ENCODE measurements around the gene TMOD1. TPM values are rescaled to one million over a fixed set of nuclear protein-coding genes. Genes with fewer than 3 reads are reported as not detected.

Gene TMOD1
- total and polyA plus RNA-seq, 4 donors = 9.2 to 20.0 (median 14.1) TPM

DNA sequence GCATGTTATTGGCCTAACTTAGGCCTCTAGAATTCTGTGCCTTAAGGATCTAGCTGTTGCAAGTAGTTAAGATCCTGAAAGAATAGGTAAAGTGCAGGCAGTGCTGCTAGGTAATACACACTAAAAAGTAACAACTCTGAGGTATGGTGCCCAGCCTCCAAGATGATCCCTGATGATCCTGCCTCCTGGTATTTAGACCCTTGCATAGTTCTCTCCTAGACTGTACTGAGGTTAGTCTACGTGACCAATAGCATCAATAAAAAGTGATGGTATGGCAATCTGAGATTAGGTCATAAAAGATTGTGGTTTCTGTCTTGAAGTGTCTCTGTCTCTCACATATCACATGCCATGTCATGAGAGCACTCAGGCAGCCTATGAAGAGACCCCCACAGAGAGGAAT lies 122.5 kb downstream of the TMOD1 start:
- H3K9me3 ChIP-seq (ENCODE audit: control insufficient read depth in 4 of 4, low read length in 3 of 4) = no peaks in the 10 kb centered on the region
- H3K36me3 ChIP-seq (ENCODE audit: control insufficient read depth in 4 of 4, insufficient read depth in 3 of 4, low read depth in 1 of 4, low read length in 3 of 4) = peaks cover 0 to 10% (median 3%) of the 10 kb centered on the region in 4 donors
- 78% methylated on average over 1 of the region's 1 CpG for WGBS
- no peak for DNase-seq (ENCODE audit: low spot score)
- no peaks in the 10 kb centered on the region for H3K27me3 ChIP-seq (ENCODE audit: control insufficient read depth in 4 of 4, insufficient read depth in 4 of 4, low read length in 3 of 4)
- no peak overlapping the region for H3K4me3 ChIP-seq (ENCODE audit: low read depth in 1 of 3, low read length in 3 of 3)
- H3K4me1 ChIP-seq (ENCODE audit: control insufficient read depth in 4 of 4, insufficient read depth in 4 of 4, low read length in 3 of 4) = peaks cover 0 to 12% (median 10%) of the 10 kb centered on the region in 4 donors
- no peak for TF ChIP-seq YY1 (IDR thresholded peaks at IDR 0.05)
- TF ChIP-seq, protein P1, sequence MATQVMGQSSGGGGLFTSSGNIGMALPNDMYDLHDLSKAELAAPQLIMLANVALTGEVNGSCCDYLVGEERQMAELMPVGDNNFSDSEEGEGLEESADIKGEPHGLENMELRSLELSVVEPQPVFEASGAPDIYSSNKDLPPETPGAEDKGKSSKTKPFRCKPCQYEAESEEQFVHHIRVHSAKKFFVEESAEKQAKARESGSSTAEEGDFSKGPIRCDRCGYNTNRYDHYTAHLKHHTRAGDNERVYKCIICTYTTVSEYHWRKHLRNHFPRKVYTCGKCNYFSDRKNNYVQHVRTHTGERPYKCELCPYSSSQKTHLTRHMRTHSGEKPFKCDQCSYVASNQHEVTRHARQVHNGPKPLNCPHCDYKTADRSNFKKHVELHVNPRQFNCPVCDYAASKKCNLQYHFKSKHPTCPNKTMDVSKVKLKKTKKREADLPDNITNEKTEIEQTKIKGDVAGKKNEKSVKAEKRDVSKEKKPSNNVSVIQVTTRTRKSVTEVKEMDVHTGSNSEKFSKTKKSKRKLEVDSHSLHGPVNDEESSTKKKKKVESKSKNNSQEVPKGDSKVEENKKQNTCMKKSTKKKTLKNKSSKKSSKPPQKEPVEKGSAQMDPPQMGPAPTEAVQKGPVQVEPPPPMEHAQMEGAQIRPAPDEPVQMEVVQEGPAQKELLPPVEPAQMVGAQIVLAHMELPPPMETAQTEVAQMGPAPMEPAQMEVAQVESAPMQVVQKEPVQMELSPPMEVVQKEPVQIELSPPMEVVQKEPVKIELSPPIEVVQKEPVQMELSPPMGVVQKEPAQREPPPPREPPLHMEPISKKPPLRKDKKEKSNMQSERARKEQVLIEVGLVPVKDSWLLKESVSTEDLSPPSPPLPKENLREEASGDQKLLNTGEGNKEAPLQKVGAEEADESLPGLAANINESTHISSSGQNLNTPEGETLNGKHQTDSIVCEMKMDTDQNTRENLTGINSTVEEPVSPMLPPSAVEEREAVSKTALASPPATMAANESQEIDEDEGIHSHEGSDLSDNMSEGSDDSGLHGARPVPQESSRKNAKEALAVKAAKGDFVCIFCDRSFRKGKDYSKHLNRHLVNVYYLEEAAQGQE (IDR thresholded peaks at IDR 0.05) = no peak
- TF ChIP-seq, protein P2, sequence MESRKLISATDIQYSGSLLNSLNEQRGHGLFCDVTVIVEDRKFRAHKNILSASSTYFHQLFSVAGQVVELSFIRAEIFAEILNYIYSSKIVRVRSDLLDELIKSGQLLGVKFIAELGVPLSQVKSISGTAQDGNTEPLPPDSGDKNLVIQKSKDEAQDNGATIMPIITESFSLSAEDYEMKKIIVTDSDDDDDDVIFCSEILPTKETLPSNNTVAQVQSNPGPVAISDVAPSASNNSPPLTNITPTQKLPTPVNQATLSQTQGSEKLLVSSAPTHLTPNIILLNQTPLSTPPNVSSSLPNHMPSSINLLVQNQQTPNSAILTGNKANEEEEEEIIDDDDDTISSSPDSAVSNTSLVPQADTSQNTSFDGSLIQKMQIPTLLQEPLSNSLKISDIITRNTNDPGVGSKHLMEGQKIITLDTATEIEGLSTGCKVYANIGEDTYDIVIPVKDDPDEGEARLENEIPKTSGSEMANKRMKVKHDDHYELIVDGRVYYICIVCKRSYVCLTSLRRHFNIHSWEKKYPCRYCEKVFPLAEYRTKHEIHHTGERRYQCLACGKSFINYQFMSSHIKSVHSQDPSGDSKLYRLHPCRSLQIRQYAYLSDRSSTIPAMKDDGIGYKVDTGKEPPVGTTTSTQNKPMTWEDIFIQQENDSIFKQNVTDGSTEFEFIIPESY (IDR thresholded peaks at IDR 0.05) = no peak
- TF ChIP-seq, protein P3, sequence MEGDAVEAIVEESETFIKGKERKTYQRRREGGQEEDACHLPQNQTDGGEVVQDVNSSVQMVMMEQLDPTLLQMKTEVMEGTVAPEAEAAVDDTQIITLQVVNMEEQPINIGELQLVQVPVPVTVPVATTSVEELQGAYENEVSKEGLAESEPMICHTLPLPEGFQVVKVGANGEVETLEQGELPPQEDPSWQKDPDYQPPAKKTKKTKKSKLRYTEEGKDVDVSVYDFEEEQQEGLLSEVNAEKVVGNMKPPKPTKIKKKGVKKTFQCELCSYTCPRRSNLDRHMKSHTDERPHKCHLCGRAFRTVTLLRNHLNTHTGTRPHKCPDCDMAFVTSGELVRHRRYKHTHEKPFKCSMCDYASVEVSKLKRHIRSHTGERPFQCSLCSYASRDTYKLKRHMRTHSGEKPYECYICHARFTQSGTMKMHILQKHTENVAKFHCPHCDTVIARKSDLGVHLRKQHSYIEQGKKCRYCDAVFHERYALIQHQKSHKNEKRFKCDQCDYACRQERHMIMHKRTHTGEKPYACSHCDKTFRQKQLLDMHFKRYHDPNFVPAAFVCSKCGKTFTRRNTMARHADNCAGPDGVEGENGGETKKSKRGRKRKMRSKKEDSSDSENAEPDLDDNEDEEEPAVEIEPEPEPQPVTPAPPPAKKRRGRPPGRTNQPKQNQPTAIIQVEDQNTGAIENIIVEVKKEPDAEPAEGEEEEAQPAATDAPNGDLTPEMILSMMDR (IDR thresholded peaks at IDR 0.05; ENCODE audit: low read depth, low read length, missing input control) = no peak
- TF ChIP-seq TAF1 (conservative IDR thresholded peaks at IDR 0.05) = no peak
- TF ChIP-seq RXRA (IDR thresholded peaks at IDR 0.05) = no peak
- no peak for TF ChIP-seq FOXA2 (IDR thresholded peaks at IDR 0.05)
- no peak for TF ChIP-seq JUND (IDR thresholded peaks at IDR 0.05)
- TF ChIP-seq GABPA (IDR thresholded peaks at IDR 0.05 in 1 of 2, conservative IDR thresholded peaks at IDR 0.05 in 1 of 2) = no peak
- TF ChIP-seq, protein P4, sequence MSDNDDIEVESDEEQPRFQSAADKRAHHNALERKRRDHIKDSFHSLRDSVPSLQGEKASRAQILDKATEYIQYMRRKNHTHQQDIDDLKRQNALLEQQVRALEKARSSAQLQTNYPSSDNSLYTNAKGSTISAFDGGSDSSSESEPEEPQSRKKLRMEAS (IDR thresholded peaks at IDR 0.05) = no peak
- TF ChIP-seq SP1 (IDR thresholded peaks at IDR 0.05) = no peak
- no peak for TF ChIP-seq NR2F2 (IDR thresholded peaks at IDR 0.05)
- TF ChIP-seq EGR1 (IDR thresholded peaks at IDR 0.05; ENCODE audit: low read depth in 2 of 2) = no peak
- no peak for TF ChIP-seq HNF4A (conservative IDR thresholded peaks at IDR 0.05)
- no peak for TF ChIP-seq RAD21 (IDR thresholded peaks at IDR 0.05)
- TF ChIP-seq, protein P5, sequence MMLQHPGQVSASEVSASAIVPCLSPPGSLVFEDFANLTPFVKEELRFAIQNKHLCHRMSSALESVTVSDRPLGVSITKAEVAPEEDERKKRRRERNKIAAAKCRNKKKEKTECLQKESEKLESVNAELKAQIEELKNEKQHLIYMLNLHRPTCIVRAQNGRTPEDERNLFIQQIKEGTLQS (IDR thresholded peaks at IDR 0.05) = no peak
- no peak overlapping the region for H3K9ac ChIP-seq (ENCODE audit: low read depth in 1 of 2, low read length in 2 of 2)
- H3K27ac ChIP-seq (ENCODE audit: low read depth in 1 of 2, low read length in 2 of 2) = no peak overlapping the region

DNA sequence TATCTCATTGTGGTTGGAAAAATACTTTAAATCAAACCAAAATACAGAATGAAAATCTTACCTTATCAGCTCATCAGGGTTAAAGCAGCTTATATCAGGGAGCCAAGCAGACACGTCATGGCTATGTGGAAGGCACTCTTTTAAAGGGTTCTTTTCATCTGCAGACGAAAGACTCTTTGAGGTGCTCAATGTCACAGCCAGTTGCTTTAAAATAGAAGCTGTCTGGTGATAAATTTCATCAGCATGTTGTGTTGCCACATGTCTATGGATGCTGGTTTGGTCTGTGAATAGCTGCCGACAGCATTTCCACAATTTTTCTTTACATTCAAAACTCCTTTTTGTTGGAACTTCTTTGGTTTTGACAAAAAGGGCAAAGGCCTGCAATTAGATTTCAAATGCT lies 124.2 kb downstream of the TMOD1 start:
- Histone ChIP-seq H3K4me3 (ENCODE audit: low read depth in 1 of 3, low read length in 3 of 3) (no peak overlapping the region), H3K9me3 (ENCODE audit: control insufficient read depth in 4 of 4, low read length in 3 of 4) (no peaks in the 10 kb centered on the region), H3K36me3 (ENCODE audit: control insufficient read depth in 4 of 4, insufficient read depth in 3 of 4, low read depth in 1 of 4, low read length in 3 of 4) (peaks cover 0 to 10% (median 5%) of the 10 kb centered on the region in 4 donors), H3K9ac (ENCODE audit: low read depth in 1 of 2, low read length in 2 of 2) (no peak overlapping the region), H3K27me3 (ENCODE audit: control insufficient read depth in 4 of 4, insufficient read depth in 4 of 4, low read length in 3 of 4) (no peaks in the 10 kb centered on the region), H3K27ac (ENCODE audit: low read depth in 1 of 2, low read length in 2 of 2) (no peak overlapping the region), H3K4me1 (ENCODE audit: control insufficient read depth in 4 of 4, insufficient read depth in 4 of 4, low read length in 3 of 4) (peaks cover 0 to 12% (median 10%) of the 10 kb centered on the region in 4 donors)
- no peak for DNase-seq (ENCODE audit: low spot score)
- WGBS = 79% methylated on average over 3 of the region's 3 CpGs
- TF ChIP-seq, protein P2 (IDR thresholded peaks at IDR 0.05) = no peak
- TF ChIP-seq HNF4A (conservative IDR thresholded peaks at IDR 0.05) (no peak), YY1 (IDR thresholded peaks at IDR 0.05) (no peak), TAF1 (conservative IDR thresholded peaks at IDR 0.05) (no peak), NR2F2 (IDR thresholded peaks at IDR 0.05) (no peak)
- TF ChIP-seq, protein P1 (IDR thresholded peaks at IDR 0.05) = no peak
- TF ChIP-seq, protein P5 (IDR thresholded peaks at IDR 0.05) = no peak
